ENCODE data around the gene GREB1L. TPM values are rescaled to one million over a fixed set of nuclear protein-coding genes. Genes with fewer than 3 reads are reported as not detected.

Gene GREB1L
- total RNA-seq, 2 donors from 2014 or later, result 2.0 to 21.6 TPM

DNA sequence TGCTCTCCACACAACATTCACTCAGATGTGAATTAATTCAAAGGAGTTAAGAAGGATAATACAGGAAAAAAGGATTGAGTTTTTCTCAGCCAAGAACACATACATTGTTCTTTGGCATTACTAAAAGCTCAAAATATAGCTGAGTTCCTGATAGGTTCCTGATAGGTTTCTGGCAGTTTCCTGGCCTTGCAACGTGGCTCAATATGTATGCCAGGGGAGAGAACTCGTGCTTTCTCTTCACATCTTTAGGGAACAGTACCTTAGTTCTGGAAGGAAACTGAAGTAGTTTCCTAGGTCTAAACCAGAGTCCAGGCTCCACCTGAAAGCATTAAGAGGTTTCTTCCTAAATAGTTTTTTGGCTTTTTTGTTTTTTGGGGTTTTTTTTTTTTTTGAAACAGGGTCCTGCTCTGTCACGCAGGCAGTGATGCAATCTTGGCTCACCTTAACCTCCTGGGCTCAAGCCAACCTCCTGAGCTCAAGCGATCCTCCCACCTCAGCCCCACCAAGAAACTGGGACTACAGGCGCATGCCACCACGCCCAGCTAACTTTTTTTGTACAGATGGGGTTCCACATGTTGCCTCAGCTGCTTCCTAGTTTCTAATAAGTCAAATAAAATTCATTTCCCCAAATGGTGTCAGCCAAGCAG is 315.7 kb downstream of the GREB1L start:
- intact Hi-C loops (cut with DNase I), result no loop called here
- H3K9me3 ChIP-seq, result no peaks in the 10 kb centered on the region
- no peaks in the 10 kb centered on the region for H3K36me3 ChIP-seq
- no peak for TF ChIP-seq POLR2AphosphoS5 (IDR thresholded peaks at IDR 0.05)
- TF ChIP-seq, protein P1, sequence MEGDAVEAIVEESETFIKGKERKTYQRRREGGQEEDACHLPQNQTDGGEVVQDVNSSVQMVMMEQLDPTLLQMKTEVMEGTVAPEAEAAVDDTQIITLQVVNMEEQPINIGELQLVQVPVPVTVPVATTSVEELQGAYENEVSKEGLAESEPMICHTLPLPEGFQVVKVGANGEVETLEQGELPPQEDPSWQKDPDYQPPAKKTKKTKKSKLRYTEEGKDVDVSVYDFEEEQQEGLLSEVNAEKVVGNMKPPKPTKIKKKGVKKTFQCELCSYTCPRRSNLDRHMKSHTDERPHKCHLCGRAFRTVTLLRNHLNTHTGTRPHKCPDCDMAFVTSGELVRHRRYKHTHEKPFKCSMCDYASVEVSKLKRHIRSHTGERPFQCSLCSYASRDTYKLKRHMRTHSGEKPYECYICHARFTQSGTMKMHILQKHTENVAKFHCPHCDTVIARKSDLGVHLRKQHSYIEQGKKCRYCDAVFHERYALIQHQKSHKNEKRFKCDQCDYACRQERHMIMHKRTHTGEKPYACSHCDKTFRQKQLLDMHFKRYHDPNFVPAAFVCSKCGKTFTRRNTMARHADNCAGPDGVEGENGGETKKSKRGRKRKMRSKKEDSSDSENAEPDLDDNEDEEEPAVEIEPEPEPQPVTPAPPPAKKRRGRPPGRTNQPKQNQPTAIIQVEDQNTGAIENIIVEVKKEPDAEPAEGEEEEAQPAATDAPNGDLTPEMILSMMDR (IDR thresholded peaks at IDR 0.05), result no peak
- no peak for TF ChIP-seq POLR2A (IDR thresholded peaks at IDR 0.05)
- no peak overlapping the region for H3K27ac ChIP-seq
- peak; percentile 16 for DNase-seq (ENCODE audit: low spot score)
- 46% methylated on average over 6 of the region's 6 CpGs for WGBS
- no peaks in the 10 kb centered on the region for H3K27me3 ChIP-seq (replicated peaks; ENCODE audit: insufficient read depth)
- H3K4me3 ChIP-seq, result no peak overlapping the region
- H3K4me1 ChIP-seq (replicated peaks), result no peaks in the 10 kb centered on the region

DNA sequence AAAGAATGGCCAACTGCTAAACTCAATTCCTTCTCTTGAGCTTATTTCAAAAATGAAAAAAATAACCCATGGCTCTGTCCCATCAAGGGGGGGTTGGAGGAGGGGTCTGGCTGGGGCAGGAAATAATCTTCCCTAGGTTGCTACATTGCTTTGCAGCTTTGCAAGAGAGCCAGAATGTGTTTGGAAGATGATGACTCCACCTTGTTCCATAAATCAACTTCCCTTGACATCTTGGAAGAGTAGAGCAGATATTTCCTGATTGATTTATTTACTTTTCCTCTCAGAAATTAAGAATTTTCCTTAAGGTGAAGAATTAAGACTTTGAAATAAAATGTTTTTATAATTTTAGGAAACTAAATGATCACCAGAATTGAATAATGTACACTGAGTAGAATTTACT is 317.2 kb downstream of the GREB1L start:
- intact Hi-C loops (cut with DNase I), result no loop called here
- no peak overlapping the region for H3K27ac ChIP-seq
- H3K36me3 ChIP-seq, result no peaks in the 10 kb centered on the region
- DNase-seq (ENCODE audit: low spot score), result no peak
- no peak for TF ChIP-seq POLR2AphosphoS5 (IDR thresholded peaks at IDR 0.05)
- no peak for TF ChIP-seq POLR2A (IDR thresholded peaks at IDR 0.05)
- TF ChIP-seq, protein P1 (IDR thresholded peaks at IDR 0.05), result no peak
- H3K27me3 ChIP-seq (replicated peaks; ENCODE audit: insufficient read depth), result no peaks in the 10 kb centered on the region
- H3K4me1 ChIP-seq (replicated peaks), result no peaks in the 10 kb centered on the region
- H3K4me3 ChIP-seq, result no peak overlapping the region
- H3K9me3 ChIP-seq, result no peaks in the 10 kb centered on the region

- Histone ChIP-seq H3K27ac (no peak overlapping the region), H3K36me3 (peaks cover 3 to 5% of the 10 kb centered on the region in 2 donors), H3K4me1 (replicated peaks) (no peaks in the 10 kb centered on the region), H3K4me3 (no peak overlapping the region), H3K9me3 (no peaks in the 10 kb centered on the region), H3K27me3 (replicated peaks; ENCODE audit: insufficient read depth) (no peaks in the 10 kb centered on the region)
- no peak for DNase-seq (ENCODE audit: low spot score)
- TF ChIP-seq, protein P1 (IDR thresholded peaks at IDR 0.05), result no peak
- TF ChIP-seq POLR2A (IDR thresholded peaks at IDR 0.05) (no peak), POLR2AphosphoS5 (IDR thresholded peaks at IDR 0.05) (no peak)
- intact Hi-C loops (cut with DNase I), result no loop called here
Observed at GRCh38 chr18:21571772-21572171, 329.7 kb downstream of the GREB1L start.

Small RNA genes lying within 50 kb of the gene (small RNA-seq; reads per million reads assigned to genes)
- gene RF00603, result 0 reads per million in 2 donors

Other genes with a start within 250 kb of the GREB1L start
- gene ROCK1, start 130.4 kb upstream of the GREB1L start, total RNA-seq, result 10 to 100 TPM; 32.2 to 35.2 TPM

Measured in prostate gland (tissue), 2 donors.